ENCODE measurements around the gene DDB1. TPM values are rescaled to one million over a fixed set of nuclear protein-coding genes. Genes with fewer than 3 reads are reported as not detected.

Gene DDB1
- total and polyA plus RNA-seq, 2 of the 13 experiments (the other 11 are each of a cell fraction or from before 2014, with no cell fraction given) = 217 to 266 TPM

- no peak; the same call in 1 of the 2 replicates for TF ChIP-seq JDP2 (CRISPR knock-in tag; IDR thresholded peaks at IDR 0.05; ENCODE audit: borderline replicate concordance)
- no peak for TF ChIP-seq SIX1 (CRISPR knock-in tag; IDR thresholded peaks at IDR 0.05; ENCODE audit: borderline replicate concordance)
- peak; percentile 26; the same call in 1 of the 2 replicates for TF ChIP-seq ZNF891 (CRISPR knock-in tag; IDR thresholded peaks at IDR 0.05)
- TF ChIP-seq ZNF570 (CRISPR knock-in tag; IDR thresholded peaks at IDR 0.05; ENCODE audit: borderline replicate concordance) = peak; percentile 57; the same call in 1 of the 2 replicates
- TF ChIP-seq ZNF660 (CRISPR knock-in tag; IDR thresholded peaks at IDR 0.05; ENCODE audit: borderline replicate concordance, low read depth) = 0 out of 2 replicates have a peak, but pooled peaks have one; percentile 57
- no peak; the same call in 1 of the 2 replicates for TF ChIP-seq NCOA2 (CRISPR knock-in tag; IDR thresholded peaks at IDR 0.05)
- TF ChIP-seq SNAI1 (CRISPR knock-in tag; IDR thresholded peaks at IDR 0.05; ENCODE audit: borderline replicate concordance) = no peak; the same call in 1 of the 2 replicates
- peak; percentile 60; the same call in 1 of the 2 replicates for TF ChIP-seq ZNF740 (CRISPR knock-in tag; IDR thresholded peaks at IDR 0.05)
- TF ChIP-seq BCL6 (CRISPR knock-in tag; IDR thresholded peaks at IDR 0.05) = 0 out of 2 replicates have a peak, but pooled peaks have one; percentile 23
- TF ChIP-seq CREM (IDR thresholded peaks at IDR 0.05) = peak; percentile 34; the same call in 1 of the 2 replicates
- TF ChIP-seq CREM (CRISPR knock-in tag; IDR thresholded peaks at IDR 0.05) = no peak
- 0 out of 2 replicates have a peak, but pooled peaks have one; percentile 17 for TF ChIP-seq ZNF792 (CRISPR knock-in tag; IDR thresholded peaks at IDR 0.05)
- peak; percentile 88; the same call in 1 of the 2 replicates for TF ChIP-seq HOXA5 (CRISPR knock-in tag; IDR thresholded peaks at IDR 0.05)
- no peak for TF ChIP-seq ZFP1 (CRISPR knock-in tag; IDR thresholded peaks at IDR 0.05)
- TF ChIP-seq MAX (IDR thresholded peaks at IDR 0.05) = peak; percentile 53; the same call in 1 of the 2 replicates
- TF ChIP-seq ZSCAN29 (CRISPR knock-in tag; conservative IDR thresholded peaks at IDR 0.05) = peak; percentile 53; the same call in 1 of the 2 replicates
- TF ChIP-seq HNF1A (IDR thresholded peaks at IDR 0.05; ENCODE audit: low read depth) = no peak
- TF ChIP-seq HNF1A (CRISPR knock-in tag; IDR thresholded peaks at IDR 0.05; ENCODE audit: borderline replicate concordance) = peak; percentile 60; the same call in 1 of the 2 replicates
- peak; percentile 53; the same call in 1 of the 2 replicates for TF ChIP-seq ZFP91 (CRISPR knock-in tag; IDR thresholded peaks at IDR 0.05; ENCODE audit: borderline replicate concordance)
These were observed 37.9 kb downstream of the DDB1 start, which contains the start of gene VWCE (continued) for GRCh38 chr11:61294717-61295595.
